TTC549 (cell line): ENCODE measurements around the gene GOPC.
"Not testable (repeated sequence)": the region's sequence is repeated elsewhere in the genome, so short reads cannot be mapped to it uniquely, and the experiment has no call there.

ENCODE experiments used
- FAIRE-seq: peaks from 2 replicates; lab custom pipeline; 2012; peaks lifted over from hg19 to GRCh38; lab: Jason Lieb, UNC

Gene GOPC

DNA sequence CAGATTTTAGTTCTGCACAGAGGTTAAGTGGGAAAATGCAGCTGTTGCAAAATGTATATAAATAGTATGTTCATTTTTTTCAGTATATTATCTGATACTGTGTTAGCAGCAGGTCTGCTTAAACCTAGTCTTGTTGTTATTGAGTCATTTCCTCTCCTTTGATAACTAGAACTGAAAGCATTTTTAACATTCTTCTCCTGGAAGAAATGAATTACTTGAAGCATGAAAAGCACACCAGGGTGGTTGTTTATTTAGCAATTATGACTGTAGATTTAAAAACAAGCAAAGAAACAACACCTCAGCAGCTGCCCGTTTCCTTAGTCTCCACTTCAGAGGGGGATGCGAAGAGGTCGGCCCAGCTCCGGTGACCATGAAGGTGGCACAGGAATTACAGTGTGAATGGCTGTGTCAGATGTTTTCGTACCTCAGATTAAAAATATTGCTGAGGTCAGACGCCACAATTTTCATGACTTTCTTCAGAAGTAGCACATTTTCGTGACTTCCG is 53.5 kb downstream of the GOPC start:
- FAIRE-seq = no peak

DNA sequence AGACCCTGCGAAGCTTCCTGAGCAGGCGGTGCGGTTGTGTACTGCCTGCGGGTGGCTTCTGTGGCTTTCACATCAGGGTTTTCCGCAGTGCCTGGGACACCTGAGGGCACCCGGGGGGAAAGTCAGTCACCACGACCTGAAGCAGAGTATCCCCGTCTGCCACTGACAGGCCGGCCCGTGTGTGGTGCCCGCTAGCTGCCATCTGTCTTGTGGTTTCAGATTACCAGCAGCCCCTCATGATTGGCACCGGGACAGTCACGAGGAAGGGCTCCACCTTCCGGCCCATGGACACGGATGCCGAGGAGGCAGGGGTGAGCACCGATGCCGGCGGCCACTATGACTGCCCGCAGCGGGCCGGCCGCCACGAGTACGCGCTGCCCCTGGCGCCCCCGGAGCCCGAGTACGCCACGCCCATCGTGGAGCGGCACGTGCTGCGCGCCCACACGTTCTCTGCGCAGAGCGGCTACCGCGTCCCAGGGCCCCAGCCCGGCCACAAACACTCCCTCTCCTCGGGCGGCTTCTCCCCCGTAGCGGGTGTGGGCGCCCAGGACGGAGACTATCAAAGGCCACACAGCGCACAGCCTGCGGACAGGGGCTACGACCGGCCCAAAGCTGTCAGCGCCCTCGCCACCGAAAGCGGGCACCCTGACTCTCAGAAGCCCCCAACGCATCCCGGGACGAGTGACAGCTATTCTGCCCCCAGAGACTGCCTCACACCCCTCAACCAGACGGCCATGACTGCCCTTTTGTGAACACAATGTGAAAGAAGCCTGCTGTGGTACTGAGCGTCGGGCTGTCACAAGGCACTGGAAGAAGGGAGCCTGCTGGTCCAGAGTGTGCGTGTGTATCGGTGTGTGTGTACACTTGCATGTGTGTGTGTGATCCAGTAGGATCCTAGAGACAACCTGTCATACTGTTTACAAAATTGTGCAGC is 54.4 kb downstream of the GOPC start:
- no peak for FAIRE-seq

DNA sequence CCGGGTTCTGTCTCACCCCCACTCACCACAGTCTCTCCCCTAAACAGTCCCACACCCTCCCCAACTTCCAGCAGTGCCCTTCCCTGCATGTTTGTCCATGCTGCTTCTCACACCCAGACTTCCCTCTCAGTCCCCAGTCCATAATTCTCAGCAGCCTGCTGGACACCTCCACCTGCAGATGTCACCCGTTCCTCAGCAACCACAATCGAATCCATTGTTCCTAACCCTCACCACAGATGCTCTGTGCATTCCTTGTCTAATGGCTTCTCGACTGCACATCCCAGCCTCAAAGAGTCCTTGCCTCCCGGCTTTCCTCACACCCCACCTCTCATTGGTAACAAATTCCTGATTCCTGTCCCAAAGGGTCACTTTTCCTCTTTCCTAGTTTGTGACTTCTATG is 55.6 kb downstream of the GOPC start:
- FAIRE-seq = no peak

DNA sequence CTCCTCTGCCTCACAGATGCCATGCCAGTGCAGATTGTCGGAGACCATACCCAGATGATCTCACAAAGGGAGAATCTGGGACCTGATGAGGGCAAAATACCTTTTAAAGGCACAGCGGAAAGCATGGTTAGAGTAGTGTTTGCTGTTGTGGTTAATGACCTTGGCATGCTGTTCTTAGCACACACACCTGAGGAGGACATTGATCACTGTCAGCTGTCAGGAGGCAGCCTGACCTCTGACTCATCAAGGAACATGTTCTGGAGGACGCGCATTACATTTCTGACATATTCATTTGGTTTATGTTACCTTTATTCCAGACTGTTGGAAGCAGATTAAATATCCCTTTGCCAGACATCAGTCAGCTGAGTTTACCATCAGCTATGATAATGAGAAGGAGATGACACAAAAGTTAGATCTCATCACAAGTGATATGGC is 57.1 kb downstream of the GOPC start:
- no peak for FAIRE-seq

DNA sequence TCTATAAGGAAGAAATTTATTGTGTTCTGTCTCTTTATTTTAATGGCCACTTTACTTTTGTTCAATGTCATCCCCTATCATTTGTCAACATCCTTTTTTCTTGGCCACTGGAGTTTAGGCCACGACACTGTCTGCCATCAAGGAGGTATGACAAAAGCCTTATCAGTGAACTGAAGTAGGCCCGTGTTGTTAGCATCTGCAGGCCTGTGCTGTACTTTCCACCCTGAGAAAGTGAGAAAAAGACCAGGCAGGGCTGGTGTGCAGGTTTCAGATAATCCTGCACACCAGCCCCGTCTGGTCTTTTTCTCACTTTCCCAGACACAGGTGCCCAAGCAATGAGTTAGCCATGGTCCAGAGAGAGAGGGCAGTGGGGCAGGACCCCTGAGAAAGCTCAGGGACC is 57.6 kb downstream of the GOPC start:
- FAIRE-seq = no peak

DNA sequence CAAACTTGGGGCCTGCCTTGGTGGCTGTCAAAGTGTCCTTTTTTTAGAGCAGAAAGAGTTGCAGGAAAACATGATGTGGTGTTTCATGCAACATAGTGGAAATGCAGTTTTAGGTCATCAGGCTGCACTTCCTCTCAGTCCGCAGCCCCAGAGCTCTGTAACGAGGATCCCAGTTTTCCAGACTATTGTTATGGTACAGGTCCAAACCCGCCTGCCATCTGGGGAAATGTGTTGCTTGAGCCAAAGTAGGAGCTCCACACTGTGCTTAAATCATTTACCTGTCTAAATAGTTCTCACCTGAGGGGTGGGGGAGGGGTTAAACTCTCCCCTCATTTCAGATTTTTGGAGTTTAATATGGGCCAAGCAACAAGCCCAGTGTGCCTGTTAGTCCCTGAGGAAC is 59.8 kb downstream of the GOPC start:
- FAIRE-seq = no peak

DNA sequence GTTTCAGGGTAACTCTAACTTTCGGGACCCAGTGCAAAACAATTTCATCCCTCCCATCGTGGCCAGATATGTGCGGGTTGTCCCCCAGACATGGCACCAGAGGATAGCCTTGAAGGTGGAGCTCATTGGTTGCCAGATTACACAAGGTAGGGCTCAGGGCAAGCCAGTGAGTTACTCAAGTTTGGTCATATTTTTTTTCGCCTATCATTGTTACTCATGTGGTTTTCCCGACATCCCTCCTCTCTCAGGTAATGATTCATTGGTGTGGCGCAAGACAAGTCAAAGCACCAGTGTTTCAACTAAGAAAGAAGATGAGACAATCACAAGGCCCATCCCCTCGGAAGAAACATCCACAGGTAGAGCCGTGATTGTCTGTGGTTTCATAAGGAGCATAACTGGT is 61.6 kb downstream of the GOPC start:
- no peak for FAIRE-seq

DNA sequence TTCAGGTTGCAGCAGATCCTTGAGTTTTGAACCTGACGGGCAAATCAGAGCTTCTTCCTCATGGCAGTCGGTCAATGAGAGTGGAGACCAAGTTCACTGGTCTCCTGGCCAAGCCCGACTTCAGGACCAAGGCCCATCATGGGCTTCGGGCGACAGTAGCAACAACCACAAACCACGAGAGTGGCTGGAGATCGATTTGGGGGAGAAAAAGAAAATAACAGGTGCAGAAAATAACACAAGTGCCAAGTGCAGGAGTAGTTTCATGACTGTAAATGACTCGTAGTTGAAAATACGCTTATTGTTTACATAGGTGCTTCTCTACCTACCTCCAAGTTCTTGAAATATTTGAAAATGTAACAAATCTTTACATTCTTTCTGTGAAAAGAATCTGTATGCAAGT is 63.7 kb downstream of the GOPC start:
- no peak for FAIRE-seq

DNA sequence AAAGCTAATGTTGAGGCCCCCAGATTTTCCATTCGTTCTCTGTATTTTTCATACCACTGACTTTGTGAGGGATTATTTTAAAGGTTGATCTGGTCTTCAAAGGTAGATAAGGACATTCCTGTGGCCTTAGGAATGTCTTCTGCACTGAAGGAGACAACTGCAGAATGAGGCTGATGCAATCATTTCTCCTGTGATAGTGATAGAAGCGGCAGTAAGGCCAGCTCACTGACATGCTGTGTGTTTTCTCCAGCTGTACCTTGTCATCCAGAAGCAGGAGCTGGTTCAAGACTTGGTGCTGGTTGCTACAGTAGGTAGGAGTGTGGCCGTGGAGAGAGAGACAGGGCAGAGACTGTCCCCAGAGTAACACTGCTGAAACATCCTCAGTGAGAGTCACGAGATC is 66.0 kb downstream of the GOPC start:
- FAIRE-seq = no peak

DNA sequence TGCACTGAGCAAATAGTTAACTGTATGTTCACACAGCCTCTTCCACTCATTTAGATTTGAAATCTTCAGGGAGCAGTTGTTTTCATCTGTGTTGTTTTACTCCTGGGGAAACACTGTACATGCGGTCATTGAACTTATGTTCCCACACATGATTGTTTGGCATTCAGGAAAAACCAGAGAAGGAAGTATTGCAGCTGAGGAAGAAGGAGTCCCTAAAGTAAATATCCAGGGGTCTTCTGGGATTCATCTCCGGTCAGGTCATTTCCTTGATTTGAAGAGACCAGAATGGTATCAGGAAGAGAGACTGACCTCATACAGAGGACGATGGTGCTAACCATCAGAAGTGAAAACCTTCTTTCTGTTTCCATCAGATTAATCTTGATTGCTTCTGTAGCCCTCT is 67.3 kb downstream of the GOPC start:
- no peak for FAIRE-seq

DNA sequence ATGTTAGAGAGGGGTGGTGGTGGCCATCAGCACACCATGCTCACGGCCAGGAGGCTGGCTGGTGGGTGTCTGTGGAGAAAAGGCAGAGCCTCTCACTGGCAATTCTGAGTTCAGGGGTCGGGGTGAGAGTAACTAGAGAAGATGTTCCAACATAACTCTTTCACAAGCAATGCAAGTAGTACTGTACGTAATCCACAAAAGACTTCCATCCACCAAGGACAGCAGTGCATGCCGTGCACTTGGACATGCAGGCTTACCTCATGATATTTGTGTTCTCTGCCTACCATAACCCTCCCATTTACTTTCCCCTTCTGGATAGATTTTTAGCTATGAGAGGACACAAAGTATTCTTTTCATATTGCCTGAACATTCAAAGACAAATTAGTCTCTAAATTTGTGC is 68.5 kb downstream of the GOPC start:
- no peak for FAIRE-seq

DNA sequence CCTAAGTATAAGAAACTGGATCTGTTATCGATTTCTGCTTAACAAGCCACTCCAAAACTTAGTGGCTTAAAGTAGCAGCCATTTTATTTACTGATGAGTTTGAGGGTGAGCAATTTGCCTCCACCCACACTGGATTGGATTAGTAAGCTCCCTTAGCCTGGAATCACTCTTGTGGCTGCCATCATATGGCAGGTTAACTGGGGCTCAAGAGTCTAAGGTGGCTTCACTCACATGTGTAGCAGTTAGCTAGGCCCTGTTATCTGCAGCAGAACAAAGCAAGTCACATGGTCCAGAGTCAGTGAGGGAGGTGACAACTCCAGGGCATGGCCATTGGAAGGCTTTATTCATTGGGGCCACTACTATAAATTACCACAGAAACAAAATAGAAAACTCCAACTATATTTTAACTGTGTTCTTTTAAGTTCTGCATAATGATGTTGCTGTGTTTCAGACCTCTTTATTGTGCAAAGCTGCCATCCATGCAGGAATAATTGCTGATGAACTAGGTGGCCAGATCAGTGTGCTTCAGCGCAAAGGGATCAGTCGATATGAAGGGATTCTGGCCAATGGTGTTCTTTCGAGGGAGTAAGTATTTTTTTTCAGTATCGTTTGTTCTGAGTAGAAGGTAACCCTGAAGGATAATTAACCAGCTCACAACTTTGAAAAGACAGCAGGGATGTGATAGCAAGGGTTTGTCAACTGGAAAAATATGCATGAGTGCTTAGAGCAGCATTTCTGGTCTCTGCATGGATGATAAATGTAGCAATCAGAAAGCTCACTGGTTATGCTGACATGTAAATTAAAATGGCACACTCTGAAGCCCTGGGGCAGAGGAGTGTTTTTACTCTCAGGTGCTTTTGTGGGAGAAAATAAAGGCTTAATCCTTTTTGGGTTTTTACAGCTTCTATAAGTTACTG is 70.2 kb downstream of the GOPC start:
- FAIRE-seq = no peak

DNA sequence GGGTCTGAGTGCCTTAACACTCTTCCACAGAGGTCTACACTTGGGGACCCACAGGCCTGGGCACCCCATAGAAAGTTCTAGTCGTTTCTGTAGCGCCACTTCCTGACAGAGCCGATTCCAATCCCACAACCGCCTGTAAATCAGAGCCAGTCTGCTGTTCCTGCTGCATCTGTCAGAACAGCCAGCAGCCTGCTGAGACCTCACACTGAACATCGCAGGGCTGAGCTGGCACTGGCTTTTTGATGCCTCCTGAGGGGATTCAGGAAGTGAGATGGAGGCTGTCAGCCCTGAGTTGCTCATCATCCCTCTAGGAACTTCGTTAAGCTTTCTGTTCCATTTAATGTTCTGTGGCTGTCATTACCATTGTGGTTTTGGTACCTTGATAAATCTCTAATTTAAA is 71.0 kb downstream of the GOPC start:
- FAIRE-seq = no peak

DNA sequence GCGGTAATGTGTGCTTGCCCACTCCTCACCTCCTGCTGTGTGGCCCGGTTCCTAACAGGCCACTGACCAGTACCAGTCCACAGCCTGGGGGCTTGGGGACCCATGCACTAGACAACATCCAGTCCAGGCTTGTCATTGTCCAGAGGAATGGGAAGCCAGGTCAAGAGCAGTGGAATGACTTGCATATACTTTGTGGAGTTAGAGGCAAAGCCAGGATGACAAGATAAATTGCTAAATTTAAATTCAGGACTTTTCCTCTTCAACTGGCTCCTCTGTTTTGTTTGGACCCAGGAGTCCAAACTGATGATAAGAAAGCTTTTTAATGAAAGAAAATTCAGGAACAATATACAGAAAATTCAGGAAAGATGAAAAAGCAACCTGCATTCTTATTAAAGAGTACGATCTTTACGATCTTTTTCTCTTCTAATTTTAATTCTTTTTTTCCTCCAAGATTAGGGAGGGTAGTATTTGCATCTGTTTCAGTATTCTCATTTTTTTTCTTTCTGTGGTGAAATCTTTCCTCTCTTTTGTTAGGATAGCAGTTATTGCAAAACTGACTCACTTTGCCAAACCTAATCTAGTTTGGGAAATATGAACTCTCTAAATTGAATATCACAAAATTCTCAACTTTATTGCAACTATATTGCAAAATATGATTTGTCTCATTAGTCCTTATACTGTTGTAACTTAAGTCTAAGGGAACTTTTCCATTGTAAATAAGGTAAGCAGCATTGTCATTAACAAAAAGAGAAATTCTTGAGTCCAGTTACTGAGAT is 71.7 kb downstream of the GOPC start:
- no peak for FAIRE-seq

DNA sequence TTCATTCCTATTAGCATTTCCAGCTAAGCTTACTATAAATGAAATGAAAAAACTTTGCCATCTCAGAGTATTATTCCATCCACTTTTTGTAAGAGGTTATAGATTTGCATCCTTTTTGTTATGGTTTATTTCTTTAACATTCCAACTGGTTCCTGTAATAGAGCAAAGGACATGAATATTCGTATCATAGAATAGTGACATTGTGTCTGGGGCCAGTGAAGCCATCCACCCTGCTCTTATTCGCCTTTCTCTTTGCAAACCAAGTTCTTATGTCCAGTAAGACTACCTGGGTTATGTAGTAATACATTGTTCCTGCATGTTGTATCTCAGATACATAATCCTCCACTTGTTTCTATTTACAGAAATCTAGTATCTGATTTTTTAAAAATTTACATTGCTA is 76.7 kb downstream of the GOPC start:
- no peak for FAIRE-seq

DNA sequence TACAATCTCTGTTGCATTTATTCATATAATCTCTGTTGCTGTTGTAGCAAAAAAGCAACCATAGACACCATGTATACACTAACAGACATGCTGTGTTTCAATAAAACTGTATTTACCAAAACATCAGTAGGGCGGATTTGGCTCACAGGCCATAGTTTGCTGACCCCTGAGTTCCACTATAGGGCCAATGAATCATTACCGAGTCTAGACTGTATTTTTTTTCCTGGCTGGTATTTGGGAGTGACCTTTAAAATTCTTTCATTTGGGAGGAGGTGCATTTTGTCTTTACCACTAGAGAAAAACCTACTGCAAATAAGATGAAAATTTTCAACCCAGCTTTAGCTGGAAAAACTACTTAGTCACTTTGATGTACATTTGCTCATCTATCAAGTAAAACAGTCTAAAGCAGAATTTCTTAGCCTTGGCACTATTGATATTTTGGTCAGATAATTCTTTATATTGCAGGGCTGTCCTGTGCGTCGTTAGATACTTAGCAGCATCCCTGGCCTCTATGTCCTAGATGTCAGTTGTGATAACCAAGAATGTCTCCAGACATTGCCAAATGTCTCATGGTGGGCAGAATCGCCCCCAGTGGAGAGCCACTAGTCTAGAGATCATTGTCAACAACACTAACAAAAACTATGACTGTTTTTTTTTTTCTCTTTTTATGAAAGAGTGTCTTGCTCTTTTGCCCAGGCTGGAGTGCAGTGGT is 80.4 kb downstream of the GOPC start:
- FAIRE-seq = no peak

DNA sequence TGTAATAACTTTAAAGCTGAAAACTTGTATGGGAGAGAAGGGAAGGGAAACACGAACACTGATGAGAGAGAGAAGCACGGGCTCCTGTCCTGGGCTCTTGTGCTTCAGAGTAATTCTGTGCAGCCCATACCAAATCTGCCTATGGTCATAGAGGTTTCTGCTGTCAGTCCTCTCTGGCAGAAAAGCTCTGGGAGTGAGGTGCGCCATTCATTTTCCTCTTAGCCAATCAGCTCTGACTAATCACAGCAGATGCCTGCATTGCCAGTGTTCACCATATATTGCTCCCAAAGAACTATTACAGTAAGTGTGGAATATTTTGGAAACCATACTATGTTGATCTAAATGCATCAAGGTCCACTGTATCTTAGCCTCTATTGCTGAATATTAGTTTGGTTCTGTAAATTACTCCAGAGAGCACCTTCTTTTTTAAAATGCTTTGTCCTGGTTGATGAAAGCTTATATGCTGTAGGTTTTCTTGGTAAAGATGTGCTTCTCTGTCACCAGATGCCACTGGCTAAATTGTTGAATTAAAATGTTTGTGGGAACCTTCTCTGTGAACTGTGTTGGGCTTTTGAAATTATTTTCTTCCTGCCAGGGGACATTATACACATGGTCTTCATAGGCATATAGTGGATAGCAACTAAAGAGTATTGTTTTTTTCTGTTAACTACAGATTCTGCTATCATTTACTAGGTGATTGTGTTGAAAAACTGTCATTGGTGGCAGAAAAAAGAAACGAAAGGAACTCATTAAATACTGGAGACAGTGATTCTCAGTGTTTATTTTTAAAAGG is 81.5 kb downstream of the GOPC start:
- FAIRE-seq = no peak

DNA sequence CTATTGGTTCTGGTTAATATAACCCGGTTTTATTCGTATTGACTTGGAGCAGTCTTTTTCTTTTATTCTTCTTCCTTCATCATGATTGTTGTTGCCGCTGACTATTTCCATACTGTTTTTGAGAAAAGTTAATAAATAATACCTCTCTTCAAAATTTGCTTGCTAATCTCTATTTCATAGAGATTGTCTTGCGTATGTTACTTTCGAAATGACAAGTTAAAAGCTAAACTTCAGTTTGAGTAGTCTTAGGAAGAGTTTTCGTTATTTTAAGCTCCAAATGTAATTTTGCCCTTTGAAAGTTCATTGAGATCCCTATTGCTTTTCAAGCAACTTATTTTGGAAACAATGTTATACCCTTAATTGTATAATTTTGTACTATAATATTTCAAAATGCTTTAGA is 83.4 kb downstream of the GOPC start:
- no peak for FAIRE-seq

DNA sequence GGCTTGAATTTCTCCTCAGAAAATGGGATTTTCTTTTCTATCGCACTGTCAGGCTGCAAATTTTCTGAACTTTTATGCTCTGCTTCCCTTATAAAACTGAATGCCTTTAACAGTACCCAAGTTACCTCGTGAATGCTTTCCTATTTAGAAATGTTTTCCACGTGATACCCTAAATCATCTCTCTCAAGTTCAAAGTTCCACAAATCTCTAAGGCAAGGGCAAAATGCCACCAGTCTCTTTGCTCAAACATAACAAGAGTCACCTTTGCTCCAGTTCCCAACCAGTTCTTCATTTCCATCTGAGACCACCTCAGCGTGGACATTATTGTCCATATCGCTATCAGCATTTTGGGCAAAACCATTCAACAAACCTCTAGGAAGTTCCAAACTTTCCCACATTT is 84.3 kb downstream of the GOPC start:
- not testable (repeated sequence) for FAIRE-seq

DNA sequence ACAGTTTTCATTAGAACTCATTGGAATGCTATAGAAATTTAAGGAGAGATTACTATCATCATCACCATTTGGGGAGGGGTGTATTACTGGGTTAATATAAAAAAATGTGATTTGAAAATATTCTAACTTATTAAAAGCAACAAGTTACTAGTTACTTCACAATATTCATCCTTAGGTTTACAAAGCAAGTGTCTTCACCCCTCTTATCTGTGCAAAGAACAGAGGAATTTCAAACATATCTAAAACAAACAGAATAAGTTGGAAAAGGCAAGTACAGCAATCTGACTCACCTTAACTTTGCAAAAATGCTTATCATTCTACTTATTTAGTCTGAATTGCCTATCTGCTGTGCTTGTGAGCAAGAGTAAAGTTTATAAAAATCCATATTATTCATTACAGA is 87.0 kb downstream of the GOPC start:
- FAIRE-seq = no peak

DNA sequence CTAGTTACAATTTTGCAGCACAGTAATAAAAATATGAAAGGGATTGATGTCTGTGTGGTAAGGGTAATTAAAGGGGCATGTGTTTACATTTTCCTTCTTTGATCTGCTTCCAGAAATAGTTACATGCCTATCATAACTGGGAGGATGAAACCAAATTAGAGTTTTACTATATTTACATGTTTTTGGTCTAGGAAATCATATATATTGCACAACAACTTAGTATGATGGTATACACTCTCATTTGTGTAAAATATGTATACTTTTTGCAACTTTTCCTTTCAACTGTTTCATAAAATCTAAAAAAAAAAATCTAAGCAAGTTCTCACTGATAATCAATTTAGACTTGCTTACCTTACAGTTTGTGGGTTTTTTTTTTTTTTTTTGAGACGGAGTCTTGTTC is 87.7 kb downstream of the GOPC start:
- FAIRE-seq = no peak
